SU-DHL-6 (cell line): ENCODE measurements around the gene ZNF200.

Experiments
- H2AFZ ChIP-seq: fragments of 200-600 bp; sonication (generic); 2 replicates; pipeline ENCODE4 v1.6.1; 2014; ENCODE audit warnings: low read depth, mild to moderate bottlenecking, moderate library complexity, mixed read lengths, antibody characterized with exemption, low read length; ENCODE audit not compliant: severe bottlenecking
- H3F3A ChIP-seq: fragments of 200-600 bp; shearing (Covaris generic); 2 replicates; pipeline ENCODE4 v1.6.0; 2016; ENCODE audit warnings: antibody characterized with exemption, mild to moderate bottlenecking; ENCODE audit not compliant: insufficient read depth
- H3K27ac ChIP-seq: fragments of 200-600 bp; sonication (generic); 2 replicates; pipeline ENCODE4 v1.5.1; 2016; ENCODE audit warnings: low read depth, mild to moderate bottlenecking, low read length, moderate library complexity, mixed read lengths
- H3K27me3 ChIP-seq: fragments of 200-600 bp; sonication (generic), shearing (Covaris generic); 2 replicates; pipeline ENCODE4 v1.6.0; 2014; ENCODE audit warnings: mild to moderate bottlenecking, low read length
- H3K36me3 ChIP-seq: fragments of 200-600 bp; sonication (generic); 2 replicates; pipeline ENCODE4 v1.6.1; 2014; ENCODE audit warnings: mild to moderate bottlenecking, low read length, mixed read lengths
- H3K4me2 ChIP-seq: fragments of 300-600, 200-600 bp; shearing (Covaris generic), sonication (generic); 2 replicates; pipeline ENCODE4 v1.6.0; 2014; ENCODE audit warnings: low read length, low read depth, mild to moderate bottlenecking; ENCODE audit not compliant: poor library complexity, severe bottlenecking
- H3K4me3 ChIP-seq: fragments of 200-600 bp; sonication (generic); 2 replicates; pipeline ENCODE4 v1.5.1; 2014; ENCODE audit warnings: antibody characterized with exemption, low read length, mild to moderate bottlenecking, mixed read lengths; ENCODE audit not compliant: insufficient read depth, poor library complexity, severe bottlenecking
- H3K79me2 ChIP-seq: fragments of 200-600 bp; sonication (generic); 2 replicates; pipeline ENCODE4 v1.6.1; 2014; ENCODE audit warnings: mild to moderate bottlenecking, low read length, moderate library complexity; ENCODE audit not compliant: insufficient read depth
- H3K9ac ChIP-seq: fragments of 200-600 bp; sonication (generic); 2 replicates; pipeline ENCODE4 v1.7.0; 2014; ENCODE audit warnings: mild to moderate bottlenecking, low read length
- H3K9me2 ChIP-seq: fragments of 200-600 bp; sonication (generic); replicated peaks from 2 replicates; pipeline ENCODE4 v1.6.1; 2014; ENCODE audit warnings: low read length; ENCODE audit not compliant: insufficient read depth
- H3K9me3 ChIP-seq: fragments of 200-600 bp; sonication (generic); 2 replicates; pipeline ENCODE4 v1.6.1; 2014; ENCODE audit warnings: low read length, mixed read lengths; ENCODE audit not compliant: insufficient read depth
- H4K20me1 ChIP-seq: fragments of 200-600 bp; sonication (generic); 2 replicates; pipeline ENCODE4 v1.6.1; 2014; ENCODE audit warnings: low read depth, mild to moderate bottlenecking, antibody characterized with exemption, low read length, moderate library complexity, mixed read lengths
- CTCF ChIP-seq: fragments of 200-600 bp; sonication (generic); IDR thresholded peaks from one replicate; pipeline ENCODE4 v1.5.1; 2017; ENCODE audit warnings: antibody characterized with exemption, mild to moderate bottlenecking, low read length, moderate library complexity; ENCODE audit not compliant: insufficient read depth, poor library complexity, severe bottlenecking
- EZH2phosphoT487 ChIP-seq: fragments of 200-600 bp; sonication (generic), shearing (Covaris generic); conservative IDR thresholded peaks from 2 replicates; pipeline ENCODE4 v1.6.1; 2018; ENCODE audit warnings: mild to moderate bottlenecking, antibody characterized with exemption, low read length, moderate library complexity, mixed read lengths

ZNF200 gene

GRCh38 chr16:3223913-3224515, 10.9 kb downstream of the ZNF200 start:
- Histone ChIP-seq H3K79me2 (no peaks in the 10 kb centered on the region), H3K4me2 (no peak overlapping the region), H3K9ac (no peak overlapping the region), H3K27me3 (no peaks in the 10 kb centered on the region), H3K9me2 (no peaks in the 10 kb centered on the region), H3K9me3 (peaks cover 36% of the 10 kb centered on the region), H3F3A (no peaks in the 10 kb centered on the region), H2AFZ (no peak overlapping the region), H3K27ac (no peak overlapping the region), H3K4me3 (no peak overlapping the region), H4K20me1 (no peaks in the 10 kb centered on the region), H3K36me3 (peaks cover 57% of the 10 kb centered on the region)
- TF ChIP-seq CTCF (no peak), EZH2phosphoT487 (no peak)

- no peaks in the 10 kb centered on the region for H4K20me1 ChIP-seq
- H3K9ac ChIP-seq: no peak overlapping the region
- peaks cover 34% of the 10 kb centered on the region for H3K36me3 ChIP-seq
- no peaks in the 10 kb centered on the region for H3K79me2 ChIP-seq
- H3F3A ChIP-seq: no peaks in the 10 kb centered on the region
- H3K27ac ChIP-seq: no peak overlapping the region
- no peaks in the 10 kb centered on the region for H3K9me2 ChIP-seq
- H3K27me3 ChIP-seq: no peaks in the 10 kb centered on the region
- H3K9me3 ChIP-seq: peaks cover 32% of the 10 kb centered on the region
- no peak overlapping the region for H3K4me3 ChIP-seq
- H2AFZ ChIP-seq: no peak overlapping the region
- TF ChIP-seq EZH2phosphoT487: no peak
- TF ChIP-seq CTCF: no peak
- no peak overlapping the region for H3K4me2 ChIP-seq
These were observed 14.1 kb downstream of the ZNF200 start for GRCh38 chr16:3220839-3221238.

GRCh38 chr16:3216263-3216640, 18.7 kb downstream of the ZNF200 start:
- no peaks in the 10 kb centered on the region for H3K27me3 ChIP-seq
- no peaks in the 10 kb centered on the region for H3K9me2 ChIP-seq
- H3K9ac ChIP-seq: no peak overlapping the region
- no peak overlapping the region for H3K4me3 ChIP-seq
- no peaks in the 10 kb centered on the region for H4K20me1 ChIP-seq
- no peak overlapping the region for H3K4me2 ChIP-seq
- TF ChIP-seq EZH2phosphoT487: no peak
- no peak for TF ChIP-seq CTCF
- H3K27ac ChIP-seq: no peak overlapping the region
- no peak overlapping the region for H2AFZ ChIP-seq
- H3K36me3 ChIP-seq: no peaks in the 10 kb centered on the region
- H3K9me3 ChIP-seq: no peaks in the 10 kb centered on the region
- H3F3A ChIP-seq: no peaks in the 10 kb centered on the region
- H3K79me2 ChIP-seq: no peaks in the 10 kb centered on the region
